GM19324 (cell line): Measurements from ENCODE around the gene TRDMT1.

Source experiments
- ATAC-seq: cut with Tn5 transposase; IDR thresholded peaks from one replicate; pipeline ENCODE4 v1.9.1; 2021; ENCODE audit warnings: mild to moderate bottlenecking, moderate library complexity; ENCODE audit not compliant: unreplicated experiment, low FRiP score

Gene TRDMT1

GRCh38 chr10:17181110-17181509, 20.4 kb downstream of the TRDMT1 start:
- ATAC-seq = no peak

DNA sequence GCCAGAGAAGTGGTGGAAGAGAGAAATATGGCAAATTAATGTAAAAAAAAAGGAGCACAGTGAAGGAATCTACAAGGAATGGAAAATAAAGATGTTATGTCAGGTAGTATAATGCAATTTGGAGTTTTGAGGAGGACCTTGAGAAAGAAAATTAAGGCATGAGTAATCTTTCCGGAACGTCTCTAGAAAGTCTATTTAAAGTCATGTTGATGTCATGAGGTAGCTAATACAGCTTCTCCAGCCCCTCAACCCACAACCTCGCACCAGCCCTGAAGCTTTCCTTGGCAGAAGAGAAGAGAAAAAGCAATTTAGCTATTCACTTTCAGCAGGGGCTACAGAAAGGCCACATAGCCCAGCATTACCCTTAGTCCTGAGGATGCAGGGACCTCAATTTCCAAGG, 22.5 kb downstream of the TRDMT1 start:
- no peak for ATAC-seq

GRCh38 chr10:17178006-17178405, 23.5 kb downstream of the TRDMT1 start:
- no peak for ATAC-seq

GRCh38 chr10:17177014-17177413, 24.5 kb downstream of the TRDMT1 start:
- no peak for ATAC-seq

DNA sequence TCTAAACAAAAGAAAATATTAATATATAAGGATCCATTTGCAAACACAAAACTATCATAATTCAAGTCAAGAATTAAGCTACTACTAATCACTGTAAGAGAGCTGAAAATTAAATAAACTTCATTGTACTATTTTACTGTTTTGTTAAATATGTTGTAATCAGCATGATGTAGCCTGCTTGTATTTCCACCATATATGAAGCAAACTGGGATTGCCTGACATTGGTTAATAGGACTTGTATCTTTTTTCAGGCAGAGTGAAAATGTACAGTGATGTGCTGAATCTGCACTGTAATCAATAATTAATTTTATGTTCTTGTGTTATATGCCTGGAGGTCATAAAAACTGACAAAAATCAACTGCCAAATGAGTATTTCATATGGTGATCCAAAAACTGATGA, 25.4 kb downstream of the TRDMT1 start:
- no peak for ATAC-seq

- no peak for ATAC-seq
Measured at GRCh38 chr10:17175551-17175950, 25.9 kb downstream of the TRDMT1 start.

DNA sequence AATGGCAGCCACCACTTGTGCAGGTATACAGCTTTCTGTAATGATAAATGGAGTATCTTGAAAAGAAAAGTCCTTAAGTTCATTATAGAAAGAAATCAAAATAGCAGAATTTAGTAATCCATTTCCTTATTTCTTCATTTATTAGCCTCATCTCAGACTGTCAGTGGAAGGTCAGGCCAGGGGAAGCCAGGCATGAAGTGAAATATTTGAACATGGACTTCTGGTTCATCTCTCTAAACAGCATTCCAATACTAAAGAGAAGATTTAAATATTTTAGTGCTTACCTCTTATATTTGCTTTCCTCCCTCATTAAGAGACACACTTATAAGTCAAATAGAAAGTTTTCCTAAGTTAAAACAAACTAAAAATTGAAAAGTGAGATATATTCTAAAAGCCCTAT, 26.8 kb downstream of the TRDMT1 start:
- ATAC-seq = no peak

DNA sequence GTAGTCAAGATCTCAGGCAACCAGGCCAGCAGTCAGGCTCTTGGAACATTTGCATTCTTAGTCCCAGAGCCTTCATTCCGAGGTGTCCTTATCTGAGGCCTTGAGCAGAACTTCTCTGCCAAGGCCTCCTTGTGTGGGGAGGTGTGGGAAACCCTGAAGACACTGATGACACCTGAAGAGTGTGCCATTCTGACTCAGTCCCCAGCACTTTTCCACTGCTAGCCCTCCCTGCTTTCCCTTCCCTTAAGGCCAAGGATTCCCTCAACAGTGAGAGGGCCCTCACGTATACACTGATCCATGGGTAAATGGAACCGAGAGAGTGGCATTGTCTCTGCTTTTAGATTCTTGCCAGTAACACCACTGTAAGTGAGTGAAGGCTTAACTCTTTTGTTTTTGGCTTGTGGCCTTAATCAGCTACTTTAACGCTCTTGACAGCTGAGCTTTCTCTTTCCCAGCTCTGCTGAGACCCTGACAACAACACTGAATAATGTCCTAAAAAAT, 30.3 kb downstream of the TRDMT1 start:
- ATAC-seq = no peak

DNA sequence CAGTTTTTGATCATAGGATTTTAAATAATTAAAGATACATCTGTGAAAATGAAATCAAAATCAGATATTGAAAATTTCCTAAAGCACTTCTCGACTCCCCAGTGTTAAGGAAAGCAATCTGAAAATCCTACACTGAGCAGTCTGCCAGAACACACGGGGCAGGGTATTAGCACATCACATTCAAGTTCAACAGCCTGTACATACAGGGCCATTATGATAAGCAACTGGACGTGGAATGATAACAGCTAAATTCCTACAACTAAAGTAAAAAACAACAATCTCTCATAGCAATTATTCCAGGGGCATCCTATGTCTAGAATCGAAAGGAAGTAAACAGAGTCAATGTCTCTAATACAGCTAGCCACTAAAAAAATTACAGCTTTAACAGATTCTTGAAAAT, 31.7 kb downstream of the TRDMT1 start:
- ATAC-seq = no peak

GRCh38 chr10:17166699-17167098, 34.8 kb downstream of the TRDMT1 start:
- no peak for ATAC-seq

DNA sequence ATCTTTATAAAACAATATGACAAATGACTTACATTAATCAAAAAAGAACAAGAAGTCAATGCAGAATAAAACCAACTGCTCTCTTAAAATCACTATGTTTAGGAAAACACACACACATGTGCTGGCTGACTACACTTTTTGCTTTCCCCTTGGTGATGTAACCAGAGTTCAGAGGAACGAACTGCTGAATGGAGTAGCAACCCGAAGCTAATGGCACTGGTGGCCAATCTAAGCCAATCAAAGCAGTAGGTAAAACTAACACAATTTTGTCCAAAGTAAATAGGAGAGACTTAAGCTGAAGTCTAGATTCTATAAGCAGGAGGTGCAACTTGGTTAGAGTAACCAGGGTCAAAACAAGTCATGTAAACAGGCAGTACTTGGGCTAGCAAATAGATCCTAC, 38.6 kb downstream of the TRDMT1 start:
- no peak for ATAC-seq

GRCh38 chr10:17161775-17162174, 39.7 kb downstream of the TRDMT1 start:
- ATAC-seq = no peak

DNA sequence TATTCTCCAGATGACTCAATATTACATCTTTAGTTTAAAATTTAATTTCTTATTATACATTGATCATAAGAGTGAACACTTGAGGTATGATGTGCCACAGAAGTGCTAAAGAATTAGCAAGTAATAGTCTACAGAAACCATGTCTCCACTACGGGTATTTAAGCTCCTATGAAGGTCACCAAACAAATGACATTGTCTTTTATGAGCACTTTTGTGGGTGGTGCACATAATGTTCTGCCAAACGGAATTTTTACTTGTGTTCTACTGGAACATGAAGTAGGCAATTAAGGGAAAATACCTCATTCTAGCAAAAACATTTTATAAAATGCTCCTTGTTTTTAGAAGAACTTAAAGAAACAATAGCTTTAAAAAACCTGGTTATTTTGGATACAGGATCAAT, 44.4 kb downstream of the TRDMT1 start:
- ATAC-seq = no peak

GRCh38 chr10:17155826-17156225, 45.6 kb downstream of the TRDMT1 start:
- no peak for ATAC-seq

- no peak for ATAC-seq
Measured at GRCh38 chr10:17154116-17154515, 47.4 kb downstream of the TRDMT1 start.

DNA sequence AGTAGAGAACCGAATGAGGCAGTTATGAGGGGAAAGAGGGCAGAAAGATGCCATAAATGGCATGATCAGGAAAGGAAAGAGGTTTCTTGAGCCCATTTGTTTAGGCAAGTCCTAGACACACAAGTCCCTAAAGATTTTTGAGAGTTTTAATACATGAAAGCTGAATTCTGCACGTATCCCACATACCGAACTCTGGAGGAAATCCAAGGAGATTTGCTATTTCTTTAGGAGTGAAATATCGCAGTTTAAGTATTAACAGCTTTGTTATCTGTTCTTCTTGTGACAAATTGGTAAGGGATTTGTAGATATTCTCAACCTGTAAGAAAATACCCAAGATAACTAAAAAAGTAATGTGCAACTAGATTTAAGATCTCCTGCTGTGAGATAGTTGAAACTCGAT, 48.2 kb downstream of the TRDMT1 start:
- no peak for ATAC-seq

- no peak for ATAC-seq
Measured at GRCh38 chr10:17151716-17152115, 49.8 kb downstream of the TRDMT1 start.

GRCh38 chr10:17147884-17148489, 53.5 kb downstream of the TRDMT1 start:
- no peak for ATAC-seq

DNA sequence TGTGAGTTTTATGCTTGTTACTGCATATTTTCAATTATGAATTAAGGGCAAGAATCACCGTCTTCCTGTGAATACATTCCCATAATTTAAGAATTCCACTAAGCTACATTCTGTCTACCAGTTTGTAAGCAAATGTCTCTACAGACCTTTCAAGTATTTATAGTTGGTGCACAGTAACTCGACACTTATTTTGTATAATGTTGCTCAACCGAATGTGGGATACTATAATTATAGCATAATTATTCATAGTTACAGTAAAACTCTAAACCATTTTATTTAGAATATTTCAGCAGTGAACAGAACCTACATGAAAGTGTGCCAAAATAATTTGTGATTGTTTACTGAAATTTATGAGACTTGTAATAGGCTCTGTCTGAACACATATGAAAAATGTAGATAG, 54.6 kb downstream of the TRDMT1 start:
- ATAC-seq = no peak

DNA sequence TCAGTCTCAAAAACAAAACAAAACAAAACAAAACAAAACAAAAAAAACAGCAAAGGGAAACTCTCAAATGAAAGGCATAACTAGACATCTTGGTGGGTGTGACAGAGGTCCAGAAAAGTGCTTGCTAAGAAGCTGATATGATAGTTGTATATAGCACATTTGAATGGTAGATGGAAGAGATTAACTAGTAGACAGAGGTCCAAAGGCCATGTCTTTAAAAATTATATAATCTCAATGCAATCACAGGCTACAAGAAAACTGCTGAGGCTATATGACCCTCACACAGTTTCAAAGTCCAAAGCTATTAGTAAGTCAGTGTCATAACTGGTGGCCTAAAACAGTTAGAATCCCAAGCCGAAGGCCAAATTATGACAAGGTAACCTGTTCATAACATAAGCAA, 56.2 kb downstream of the TRDMT1 start:
- ATAC-seq = no peak

GRCh38 chr10:17144757-17145156, 56.7 kb downstream of the TRDMT1 start:
- ATAC-seq = no peak

DNA sequence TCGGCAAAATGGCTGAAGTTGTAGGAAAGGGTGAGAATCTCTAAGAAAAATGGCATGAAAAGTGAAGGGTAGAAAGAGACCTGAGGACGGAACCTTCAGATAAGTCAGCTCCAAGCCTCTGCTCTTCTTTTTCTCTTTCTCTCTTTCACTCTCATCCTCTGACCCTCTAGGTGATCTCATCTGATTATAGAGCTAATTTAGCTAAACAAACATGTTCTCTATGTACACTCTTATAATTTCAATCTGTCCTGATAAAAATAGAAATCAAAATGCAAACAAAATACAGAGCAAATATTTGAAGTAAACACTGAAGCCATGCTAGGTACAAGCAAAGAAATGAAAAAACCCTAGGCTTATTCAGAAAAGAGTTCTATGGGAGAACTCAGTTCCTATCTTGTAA, 57.4 kb downstream of the TRDMT1 start:
- ATAC-seq = no peak
